ENCODE results near the gene STK32B. TPM values are rescaled to one million over a fixed set of nuclear protein-coding genes. Genes with fewer than 3 reads are reported as not detected.

STK32B gene
- total and polyA plus RNA-seq, 2 of the 4 experiments (the other 2 are of a cell fraction) = 5.5 to 6.3 TPM

DNA sequence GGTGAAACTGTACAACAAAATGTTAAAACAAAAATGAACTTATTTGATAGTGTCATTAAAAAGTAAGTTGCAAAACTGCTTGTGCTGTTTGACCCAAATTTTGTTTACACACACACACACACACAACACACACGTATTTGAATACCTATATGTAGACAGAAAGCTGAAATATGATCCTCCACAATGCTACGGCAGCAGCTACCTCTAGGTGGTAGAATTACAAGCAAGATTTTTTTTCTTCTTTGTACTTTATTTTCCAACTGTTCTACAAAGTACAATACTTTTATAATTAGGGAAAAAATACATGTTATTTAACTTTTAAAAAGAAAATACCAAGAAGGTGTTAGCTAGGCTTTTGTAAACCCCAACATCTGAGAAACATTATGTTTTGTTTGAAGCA lies 33.2 kb upstream of the STK32B start:
- in situ Hi-C loops (cut with MboI; ENCODE audit: low sequenced_read_pairs) (no loop called here), dilution Hi-C loops (cut with HindIII; ENCODE audit: low sequenced_read_pairs, unreplicated experiment) (no loop called here), intact Hi-C loops (cut with micrococcal nuclease) (no loop called here)
- Histone ChIP-seq H3K9me1 (ENCODE audit: insufficient read depth, low read length) (no peaks in the 10 kb centered on the region), H2BK5ac (ENCODE audit: low read depth, low read length, poor library complexity, severe bottlenecking) (no peak overlapping the region), H3K36me3 (ENCODE audit: control insufficient read depth, insufficient read depth, low read length) (no peaks in the 10 kb centered on the region), H3K79me1 (ENCODE audit: low read depth in 1 of 2, low read length in 2 of 2) (no peaks in the 10 kb centered on the region), H4K20me1 (ENCODE audit: insufficient read depth, low read length) (no peaks in the 10 kb centered on the region), H2AK9ac (replicated peaks; ENCODE audit: low read depth, low read length, poor library complexity) (no peak overlapping the region), H2AK5ac (ENCODE audit: low read depth, low read length) (no peak overlapping the region), H3K14ac (replicated peaks; ENCODE audit: low read depth, low read length) (no peak overlapping the region), H4K91ac (ENCODE audit: insufficient read depth, low read depth, low read length) (no peak overlapping the region), H2BK20ac (ENCODE audit: low read depth, low read length) (no peak overlapping the region), H3K4ac (ENCODE audit: low read depth, low read length) (no peak overlapping the region), H3K18ac (ENCODE audit: low read depth, low read length) (no peak overlapping the region), H3K27ac (ENCODE audit: insufficient read depth, low read length) (no peak overlapping the region), H3K4me2 (ENCODE audit: low read depth, low read length) (no peak overlapping the region; the same call in 1 of the 2 replicates), H3K56ac (ENCODE audit: extremely low read depth, insufficient read depth, low read length) (no peak overlapping the region), H4K8ac (ENCODE audit: low read depth in 2 of 2, low read length in 2 of 2) (no peak overlapping the region), H2AFZ (replicated peaks; ENCODE audit: low read length, poor library complexity) (no peak overlapping the region), H3K4me3 (ENCODE audit: insufficient read depth, low read depth, low read length) (no peak overlapping the region), H2BK15ac (ENCODE audit: low read depth, low read length) (no peak overlapping the region), H4K5ac (ENCODE audit: low read depth, low read length) (no peak overlapping the region), H3K4me1 (ENCODE audit: control insufficient read depth, insufficient read depth, low read length) (peaks cover 2% of the 10 kb centered on the region; the same call in 1 of the 2 replicates), H3K9me3 (ENCODE audit: control insufficient read depth, insufficient read depth, low read length) (peaks cover 5% of the 10 kb centered on the region; the same call in 1 of the 2 replicates), H3K9ac (ENCODE audit: low read depth, low read length) (no peak overlapping the region), H3K23ac (ENCODE audit: low read depth, low read length) (no peak overlapping the region), H3K27me3 (ENCODE audit: control insufficient read depth, insufficient read depth, low read length) (peaks cover 22% of the 10 kb centered on the region), H2BK120ac (ENCODE audit: low read depth, low read length) (no peak overlapping the region)
- CTCF ChIA-PET = interaction anchor here (0.7 to 1.1 kb wide), 3 partner anchors 13 to 329 kb away, joined by 3 to 4 read pairs (median 3); no protein-coding TSS in a partner anchor
- TF ChIP-seq MXI1 (IDR thresholded peaks at IDR 0.05; ENCODE audit: borderline replicate concordance, low read depth, low read length) (no peak), FOS (IDR thresholded peaks at IDR 0.05; ENCODE audit: low read depth, low read length) (no peak), CTCF (conservative IDR thresholded peaks at IDR 0.05; ENCODE audit: low read depth, low read length) (0 out of 2 replicates have a peak, but pooled peaks have one; percentile 19)
- DNase-seq (peak; percentile 12), ATAC-seq (ENCODE audit: low read depth) (no peak)
- WGBS, 2 experiments (ENCODE audit: extremely low coverage in 2 of 2, insufficient read length in 1 of 2) = no CpG with 5 or more reads among the region's 2 CpGs
- no TSS peak for BruUV-seq (replicated peaks)
- POLR2A ChIA-PET (ENCODE audit: unreplicated experiment) = no interaction called here
